SK-N-SH treated with all-trans-retinoic acid at 6 μM for 48 hours (cell line): ENCODE measurements around the gene SH3RF2.

Experiments used
- CREB5 ChIP-seq: fragments of 250-450 bp; sonication (Bioruptor Pico); IDR thresholded peaks from 2 replicates; pipeline ENCODE4 v1.5.1; 2020; ENCODE audit warnings: low read depth, mild to moderate bottlenecking, moderate library complexity
- POU6F1 ChIP-seq: fragments of 250-450 bp; sonication (Bioruptor Pico); IDR thresholded peaks from 2 replicates; pipeline ENCODE4 v1.8.0; 2021; ENCODE audit warnings: low read depth, mild to moderate bottlenecking, moderate library complexity, borderline replicate concordance
- RARB ChIP-seq: fragments of 250-450 bp; sonication (Bioruptor Pico); IDR thresholded peaks from 2 replicates; pipeline ENCODE4 v1.8.0; 2021; ENCODE audit warnings: mild to moderate bottlenecking, moderate library complexity
- TOX ChIP-seq: fragments of 250-450 bp; sonication (Bioruptor Pico); IDR thresholded peaks from 2 replicates; pipeline ENCODE4 v1.8.0; 2021; ENCODE audit warnings: mild to moderate bottlenecking, moderate library complexity, borderline replicate concordance

DNA sequence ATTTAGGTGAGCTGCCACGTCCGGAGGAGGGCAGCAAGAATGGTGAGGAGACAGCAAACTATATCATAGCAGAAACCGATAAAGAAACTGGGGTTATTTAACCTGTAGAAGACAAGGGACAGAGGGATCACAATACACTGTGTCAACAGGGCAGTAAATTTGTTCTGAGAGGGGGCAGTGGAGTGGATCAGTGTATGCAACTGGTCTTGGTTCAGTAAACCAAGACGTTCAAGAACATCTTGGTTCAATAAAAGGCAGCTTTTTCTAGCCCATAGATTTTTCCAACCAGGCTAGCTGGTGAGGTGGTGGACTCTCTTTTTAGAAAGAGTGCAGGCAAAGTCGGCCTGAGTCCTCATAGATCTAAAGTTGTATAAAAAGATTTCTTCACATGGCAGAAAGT is 113.7 kb downstream of the SH3RF2 start:
- TF ChIP-seq TOX (CRISPR knock-in tag) (no peak), RARB (CRISPR knock-in tag) (no peak), POU6F1 (CRISPR knock-in tag) (no peak), CREB5 (CRISPR knock-in tag) (no peak)
